K562 (cell line): ENCODE data around the gene DVL3. TPM values are rescaled to one million over a fixed set of nuclear protein-coding genes. Genes with fewer than 3 reads are reported as not detected.

Experiments used
- BMI1 ChIP-seq: fragments of 150-350 bp; IDR thresholded peaks from 2 replicates; pipeline ENCODE4 v1.6.1; 2014; ENCODE audit warnings: low read length
- BRCA1 ChIP-seq, 2 experiments: fragments of 450-650 bp in 1 of 2; sonication (generic) in 1 of 2; formaldehyde crosslinking in 1 of 2; IDR thresholded peaks; 2 replicates each; pipeline versions ENCODE4 v1.5.0 to v1.6.1; 2017 to 2020; ENCODE audit warnings: mild to moderate bottlenecking in 1 of 2, missing genetic modification reagents in 1 of 2
- BRD9 ChIP-seq: fragments of 450-650 bp; IDR thresholded peaks from 2 replicates; pipeline ENCODE4 v1.6.1; 2018; ENCODE audit warnings: low read depth; ENCODE audit not compliant: partially characterized antibody
- C11orf30 ChIP-seq: fragments of 450-650 bp; IDR thresholded peaks from 2 replicates; pipeline ENCODE4 v1.6.1; 2016; ENCODE audit warnings: low read depth, mild to moderate bottlenecking
- CREM ChIP-seq: IDR thresholded peaks from 2 replicates; pipeline ENCODE4 v1.6.1; 2014; ENCODE audit warnings: antibody characterized with exemption, low read depth
- ETV1 ChIP-seq: fragments of 450-650 bp; conservative IDR thresholded peaks from 2 replicates; pipeline ENCODE4 v1.6.1; 2016; ENCODE audit warnings: missing genetic modification characterization, control low read depth, low read depth, missing compliant biosample characterization
- EWSR1 ChIP-seq: fragments of 450-650 bp; IDR thresholded peaks from 2 replicates; pipeline ENCODE4 v1.6.1; 2018; ENCODE audit warnings: borderline replicate concordance, mild to moderate bottlenecking, low read depth, moderate library complexity; ENCODE audit not compliant: partially characterized antibody
- GATAD2A ChIP-seq: fragments of 450-650 bp; IDR thresholded peaks from 2 replicates; pipeline ENCODE4 v1.6.1; 2017
- KAT7 ChIP-seq: sonication (generic); formaldehyde crosslinking; IDR thresholded peaks from 2 replicates; pipeline ENCODE4 v1.8.0; 2022; ENCODE audit warnings: missing genetic modification reagents, mild to moderate bottlenecking, borderline replicate concordance
- MTA2 ChIP-seq: fragments of 450-650 bp; IDR thresholded peaks from 2 replicates; pipeline ENCODE4 v1.6.1; 2016; ENCODE audit warnings: low read depth
- PHF8 ChIP-seq: fragments of 200-600 bp; sonication (generic); IDR thresholded peaks from 2 replicates; pipeline ENCODE4 v1.6.1; 2012; ENCODE audit warnings: mixed run types, mild to moderate bottlenecking, inconsistent platforms, low read length, moderate library complexity, borderline replicate concordance
- RNF2 ChIP-seq: sonication (generic); IDR thresholded peaks from 2 replicates; pipeline ENCODE4 v1.6.1; 2016
- SMC3 ChIP-seq: conservative IDR thresholded peaks from 2 replicates; pipeline ENCODE4 v1.6.1; 2011; ENCODE audit warnings: low read depth, low read length, improper control_type of control experiment; ENCODE audit not compliant: insufficient read depth
- THRAP3 ChIP-seq: fragments of 450-650 bp; IDR thresholded peaks from 2 replicates; pipeline ENCODE4 v1.6.1; 2016; ENCODE audit warnings: mild to moderate bottlenecking, inconsistent platforms, borderline replicate concordance
- ZFX ChIP-seq: sonication (generic); formaldehyde crosslinking; IDR thresholded peaks from 2 replicates; pipeline ENCODE4 v1.8.0; 2022; ENCODE audit warnings: mild to moderate bottlenecking, missing genetic modification reagents, moderate library complexity
- ZNF121 ChIP-seq: sonication (generic); formaldehyde crosslinking; conservative IDR thresholded peaks from 2 replicates; pipeline ENCODE4 v1.8.0; 2022; ENCODE audit warnings: missing genetic modification reagents
- ZNF184 ChIP-seq: sonication (generic); formaldehyde crosslinking; IDR thresholded peaks from 2 replicates; pipeline ENCODE4 v1.5.0; 2020; ENCODE audit warnings: missing genetic modification reagents
- ZNF586 ChIP-seq: fragments of 450-650 bp; formaldehyde crosslinking; conservative IDR thresholded peaks from 2 replicates; pipeline ENCODE4 v1.4.0; 2020; ENCODE audit warnings: mild to moderate bottlenecking, moderate library complexity
- polyA plus RNA-seq, 8 experiments: library from polyadenylated mRNA; depleted of rRNA in 4 of 8; stranded (reverse) in 5 of 8; unstranded in 3 of 8; fragments of >200 nt; fragmentation: Nextera tagmentation in 2 of 8; fragmentation: Illumina TruSeq in 1 of 8; extraction: Ambion mirVana in 2 of 8; extraction: Trizol in 1 of 8; gene quantifications; 2 replicates each; pipeline versions ENCODE4 v1.2.1 to v1.2.3, GENCODE V29; 2011 to 2014; ENCODE audit warnings: inconsistent platforms in 1 of 8, missing spikeins in 1 of 8
- total RNA-seq, 7 experiments: library from RNA; depleted of rRNA in 6 of 7; stranded (reverse); fragments of >200 nt in 6 of 7; fragmentation: Illumina TruSeq in 2 of 7; extraction: Trizol in 2 of 7; gene quantifications; 2 replicates each; pipeline versions ENCODE4 v1.2.1 to v1.2.3, GENCODE V29; 2011 to 2021; ENCODE audit warnings: low replicate concordance in 1 of 7
- TF ChIP-seq, protein P1 (sequence below): fragments of 450-650 bp; IDR thresholded peaks from 2 replicates; pipeline ENCODE4 v1.6.1; 2016; ENCODE audit warnings: borderline replicate concordance
- TF ChIP-seq, protein P2 (sequence below): fragments of 450-650 bp; IDR thresholded peaks from 2 replicates; pipeline ENCODE4 v1.6.1; 2016; ENCODE audit warnings: low read depth

DVL3 gene
- total and polyA plus RNA-seq, 9 of the 15 experiments (the other 6 are each of a cell fraction or from before 2014, with no cell fraction given), result 3.1 to 57.9 (median 20.1) TPM

DNA sequence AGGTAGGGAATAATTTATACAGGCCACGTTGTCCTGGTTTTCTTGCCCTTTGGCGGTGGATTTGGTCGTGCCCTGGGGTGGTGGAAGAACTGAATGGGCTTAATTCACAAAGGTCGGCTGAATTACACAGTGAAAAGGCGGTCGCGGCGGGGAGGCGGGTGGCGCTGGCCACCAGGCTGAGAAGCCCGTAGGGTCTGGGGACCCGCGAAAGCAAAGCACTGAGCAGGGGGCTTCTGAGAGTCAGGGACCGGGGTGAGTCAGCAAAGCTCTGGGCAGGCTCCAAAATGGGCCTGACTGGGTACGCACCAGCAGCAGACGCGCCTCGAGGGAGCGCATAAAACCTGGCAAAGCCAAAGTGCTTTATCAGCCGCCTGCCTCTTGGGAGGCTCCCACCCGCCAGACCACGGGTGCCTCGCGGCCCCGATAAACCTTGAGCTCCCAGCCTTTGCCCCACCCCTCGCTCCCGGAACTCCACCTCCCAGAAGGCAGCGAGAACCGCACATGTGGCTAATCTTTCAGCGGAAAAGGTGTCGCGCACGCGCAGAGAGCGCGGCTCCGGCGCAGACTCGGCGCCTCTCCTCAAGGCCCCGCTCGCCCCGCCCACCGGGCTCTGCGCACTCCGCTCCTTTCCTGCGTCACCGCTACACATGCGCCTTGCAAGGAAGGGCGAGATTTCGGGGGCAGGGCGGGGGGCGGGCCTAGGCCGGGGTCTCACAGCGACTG is 30.4 kb downstream of the DVL3 start (continued):
- no peak for TF ChIP-seq ZFX (CRISPR knock-in tag)
- TF ChIP-seq C11orf30, result peak; percentile 80
- peak; percentile 77; the same call in 1 of the 2 replicates for TF ChIP-seq CREM
- no peak for TF ChIP-seq BRCA1 (IDR thresholded peaks at IDR 0.05)
- TF ChIP-seq BRCA1 (CRISPR knock-in tag; IDR thresholded peaks at IDR 0.05), result no peak
- TF ChIP-seq ZNF586 (CRISPR knock-in tag), result no peak
- TF ChIP-seq ZNF121 (CRISPR knock-in tag), result no peak
- TF ChIP-seq BRD9, result no peak
- TF ChIP-seq GATAD2A, result 0 out of 2 replicates have a peak, but pooled peaks have one; percentile 65
- TF ChIP-seq ETV1 (tag), result peak; percentile 28
- no peak for TF ChIP-seq ZNF184 (CRISPR knock-in tag)
- TF ChIP-seq, protein P1, sequence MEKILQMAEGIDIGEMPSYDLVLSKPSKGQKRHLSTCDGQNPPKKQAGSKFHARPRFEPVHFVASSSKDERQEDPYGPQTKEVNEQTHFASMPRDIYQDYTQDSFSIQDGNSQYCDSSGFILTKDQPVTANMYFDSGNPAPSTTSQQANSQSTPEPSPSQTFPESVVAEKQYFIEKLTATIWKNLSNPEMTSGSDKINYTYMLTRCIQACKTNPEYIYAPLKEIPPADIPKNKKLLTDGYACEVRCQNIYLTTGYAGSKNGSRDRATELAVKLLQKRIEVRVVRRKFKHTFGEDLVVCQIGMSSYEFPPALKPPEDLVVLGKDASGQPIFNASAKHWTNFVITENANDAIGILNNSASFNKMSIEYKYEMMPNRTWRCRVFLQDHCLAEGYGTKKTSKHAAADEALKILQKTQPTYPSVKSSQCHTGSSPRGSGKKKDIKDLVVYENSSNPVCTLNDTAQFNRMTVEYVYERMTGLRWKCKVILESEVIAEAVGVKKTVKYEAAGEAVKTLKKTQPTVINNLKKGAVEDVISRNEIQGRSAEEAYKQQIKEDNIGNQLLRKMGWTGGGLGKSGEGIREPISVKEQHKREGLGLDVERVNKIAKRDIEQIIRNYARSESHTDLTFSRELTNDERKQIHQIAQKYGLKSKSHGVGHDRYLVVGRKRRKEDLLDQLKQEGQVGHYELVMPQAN, result no peak; the same call in 1 of the 2 replicates
- TF ChIP-seq EWSR1, result no peak
- TF ChIP-seq SMC3, result no peak
- TF ChIP-seq BMI1, result no peak
- peak; percentile 58 for TF ChIP-seq MTA2
- TF ChIP-seq, protein P2, sequence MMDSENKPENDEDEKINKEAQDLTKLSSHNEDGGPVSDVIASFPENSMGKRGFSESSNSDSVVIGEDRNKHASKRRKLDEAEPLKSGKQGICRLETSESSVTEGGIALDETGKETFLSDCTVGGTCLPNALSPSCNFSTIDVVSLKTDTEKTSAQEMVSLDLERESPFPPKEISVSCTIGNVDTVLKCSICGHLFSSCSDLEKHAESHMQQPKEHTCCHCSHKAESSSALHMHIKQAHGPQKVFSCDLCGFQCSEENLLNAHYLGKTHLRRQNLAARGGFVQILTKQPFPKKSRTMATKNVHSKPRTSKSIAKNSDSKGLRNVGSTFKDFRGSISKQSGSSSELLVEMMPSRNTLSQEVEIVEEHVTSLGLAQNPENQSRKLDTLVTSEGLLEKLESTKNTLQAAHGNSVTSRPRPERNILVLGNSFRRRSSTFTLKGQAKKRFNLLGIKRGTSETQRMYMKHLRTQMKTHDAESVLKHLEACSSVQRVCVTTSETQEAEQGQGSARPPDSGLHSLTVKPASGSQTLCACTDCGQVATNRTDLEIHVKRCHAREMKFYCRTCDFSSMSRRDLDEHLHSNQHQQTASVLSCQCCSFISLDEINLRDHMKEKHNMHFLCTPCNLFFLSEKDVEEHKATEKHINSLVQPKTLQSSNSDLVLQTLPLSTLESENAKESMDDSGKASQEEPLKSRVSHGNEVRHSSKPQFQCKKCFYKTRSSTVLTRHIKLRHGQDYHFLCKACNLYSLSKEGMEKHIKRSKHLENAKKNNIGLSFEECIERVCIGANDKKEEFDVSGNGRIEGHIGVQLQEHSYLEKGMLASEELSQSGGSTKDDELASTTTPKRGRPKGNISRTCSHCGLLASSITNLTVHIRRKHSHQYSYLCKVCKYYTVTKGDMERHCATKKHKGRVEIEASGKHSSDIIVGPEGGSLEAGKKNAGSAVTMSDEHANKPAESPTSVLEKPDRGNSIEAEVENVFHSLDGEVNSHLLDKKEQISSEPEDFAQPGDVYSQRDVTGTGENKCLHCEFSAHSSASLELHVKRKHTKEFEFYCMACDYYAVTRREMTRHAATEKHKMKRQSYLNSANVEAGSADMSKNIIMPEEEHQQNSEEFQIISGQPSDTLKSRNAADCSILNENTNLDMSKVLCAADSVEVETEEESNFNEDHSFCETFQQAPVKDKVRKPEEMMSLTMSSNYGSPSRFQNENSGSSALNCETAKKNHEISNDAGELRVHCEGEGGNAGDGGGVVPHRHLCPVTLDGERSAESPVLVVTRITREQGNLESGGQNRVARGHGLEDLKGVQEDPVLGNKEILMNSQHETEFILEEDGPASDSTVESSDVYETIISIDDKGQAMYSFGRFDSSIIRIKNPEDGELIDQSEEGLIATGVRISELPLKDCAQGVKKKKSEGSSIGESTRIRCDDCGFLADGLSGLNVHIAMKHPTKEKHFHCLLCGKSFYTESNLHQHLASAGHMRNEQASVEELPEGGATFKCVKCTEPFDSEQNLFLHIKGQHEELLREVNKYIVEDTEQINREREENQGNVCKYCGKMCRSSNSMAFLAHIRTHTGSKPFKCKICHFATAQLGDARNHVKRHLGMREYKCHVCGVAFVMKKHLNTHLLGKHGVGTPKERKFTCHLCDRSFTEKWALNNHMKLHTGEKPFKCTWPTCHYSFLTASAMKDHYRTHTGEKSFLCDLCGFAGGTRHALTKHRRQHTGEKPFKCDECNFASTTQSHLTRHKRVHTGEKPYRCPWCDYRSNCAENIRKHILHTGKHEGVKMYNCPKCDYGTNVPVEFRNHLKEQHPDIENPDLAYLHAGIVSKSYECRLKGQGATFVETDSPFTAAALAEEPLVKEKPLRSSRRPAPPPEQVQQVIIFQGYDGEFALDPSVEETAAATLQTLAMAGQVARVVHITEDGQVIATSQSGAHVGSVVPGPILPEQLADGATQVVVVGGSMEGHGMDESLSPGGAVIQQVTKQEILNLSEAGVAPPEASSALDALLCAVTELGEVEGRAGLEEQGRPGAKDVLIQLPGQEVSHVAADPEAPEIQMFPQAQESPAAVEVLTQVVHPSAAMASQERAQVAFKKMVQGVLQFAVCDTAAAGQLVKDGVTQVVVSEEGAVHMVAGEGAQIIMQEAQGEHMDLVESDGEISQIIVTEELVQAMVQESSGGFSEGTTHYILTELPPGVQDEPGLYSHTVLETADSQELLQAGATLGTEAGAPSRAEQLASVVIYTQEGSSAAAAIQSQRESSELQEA, result 0 out of 2 replicates have a peak, but pooled peaks have one; percentile 15
- peak; percentile 41; the same call in 1 of the 2 replicates for TF ChIP-seq PHF8
- no peak for TF ChIP-seq THRAP3
- no peak for TF ChIP-seq KAT7 (CRISPR knock-in tag)
- TF ChIP-seq RNF2, result peak; percentile 88
